ENCODE results near the gene ACOXL.

ACOXL gene

GRCh38 chr2:110800611-110801402, 68.4 kb downstream of the ACOXL start:
- in situ Hi-C loops (cut with HindIII; ENCODE audit: low sequenced_read_pairs), result no loop called here
- no peak for DNase-seq (ENCODE audit: low read depth, low spot score)
- no peak for TF ChIP-seq CTCF (IDR thresholded peaks at IDR 0.05; ENCODE audit: low read depth, low read length)
- H3K4me3 ChIP-seq (ENCODE audit: low read depth, low read length), result no peak overlapping the region

GRCh38 chr2:110802208-110802932, 70.0 kb downstream of the ACOXL start:
- DNase-seq (ENCODE audit: low read depth, low spot score), result no peak
- TF ChIP-seq CTCF (IDR thresholded peaks at IDR 0.05; ENCODE audit: low read depth, low read length), result no peak
- in situ Hi-C loops (cut with HindIII; ENCODE audit: low sequenced_read_pairs), result no loop called here
- no peak overlapping the region for H3K4me3 ChIP-seq (ENCODE audit: low read depth, low read length)

GRCh38 chr2:110804433-110804832, 72.1 kb downstream of the ACOXL start:
- no peak overlapping the region for H3K4me3 ChIP-seq (ENCODE audit: low read depth, low read length)
- no peak for TF ChIP-seq CTCF (IDR thresholded peaks at IDR 0.05; ENCODE audit: low read depth, low read length)
- in situ Hi-C loops (cut with HindIII; ENCODE audit: low sequenced_read_pairs), result no loop called here
- DNase-seq (ENCODE audit: low read depth, low spot score), result no peak

DNA sequence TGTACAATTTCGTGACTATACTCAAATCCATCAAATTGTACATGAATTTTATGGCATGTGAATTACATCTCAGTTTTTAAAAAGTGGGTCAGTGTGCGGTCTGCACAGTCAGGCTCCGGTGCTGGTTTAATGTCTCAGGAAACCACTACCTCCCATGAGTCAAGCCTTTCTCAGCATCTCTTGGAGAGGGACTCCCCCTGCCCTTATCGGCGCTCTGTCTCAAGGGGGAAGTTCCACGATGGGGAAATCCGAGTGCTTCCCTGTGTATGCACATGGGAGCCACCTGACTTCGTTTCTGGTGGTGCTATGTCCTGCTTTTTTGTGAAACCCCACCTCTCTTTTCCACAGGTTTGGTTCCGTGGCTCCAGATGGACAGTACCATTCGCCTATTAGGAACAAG, 72.5 kb downstream of the ACOXL start:
- no peak for DNase-seq (ENCODE audit: low read depth, low spot score)
- H3K4me3 ChIP-seq (ENCODE audit: low read depth, low read length), result no peak overlapping the region
- in situ Hi-C loops (cut with HindIII; ENCODE audit: low sequenced_read_pairs), result no loop called here
- TF ChIP-seq CTCF (IDR thresholded peaks at IDR 0.05; ENCODE audit: low read depth, low read length), result no peak

DNA sequence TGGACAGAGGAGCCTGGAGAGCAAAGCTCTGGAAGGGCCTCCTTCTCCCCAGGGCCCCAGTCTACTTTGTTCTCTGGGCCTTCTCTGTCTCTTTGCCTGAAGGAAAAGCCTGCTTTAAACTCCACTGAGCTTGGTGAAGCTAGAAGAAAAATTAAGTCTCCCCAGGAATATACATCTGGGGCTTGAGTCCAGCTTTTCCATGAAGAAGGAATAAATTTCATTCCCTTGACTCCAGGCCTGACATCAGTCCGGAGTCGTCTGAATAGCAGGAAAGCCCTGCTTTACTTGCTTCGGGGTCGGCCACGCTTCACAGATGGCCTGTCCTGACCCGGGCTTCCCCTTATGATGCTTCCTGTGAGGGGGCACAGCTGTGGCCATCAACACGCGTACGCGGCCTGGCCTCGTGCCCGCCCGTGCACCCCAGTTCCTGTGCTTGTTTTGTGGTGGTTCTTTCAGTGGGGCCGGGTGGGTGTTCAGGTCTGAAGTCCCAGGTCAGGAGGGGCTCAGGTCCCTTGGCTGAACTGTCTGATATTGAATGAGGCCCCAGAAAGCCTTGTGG, 73.6 kb downstream of the ACOXL start:
- in situ Hi-C loops (cut with HindIII; ENCODE audit: low sequenced_read_pairs), result no loop called here
- no peak for DNase-seq (ENCODE audit: low read depth, low spot score)
- H3K4me3 ChIP-seq (ENCODE audit: low read depth, low read length), result no peak overlapping the region
- TF ChIP-seq CTCF (IDR thresholded peaks at IDR 0.05; ENCODE audit: low read depth, low read length), result no peak

DNA sequence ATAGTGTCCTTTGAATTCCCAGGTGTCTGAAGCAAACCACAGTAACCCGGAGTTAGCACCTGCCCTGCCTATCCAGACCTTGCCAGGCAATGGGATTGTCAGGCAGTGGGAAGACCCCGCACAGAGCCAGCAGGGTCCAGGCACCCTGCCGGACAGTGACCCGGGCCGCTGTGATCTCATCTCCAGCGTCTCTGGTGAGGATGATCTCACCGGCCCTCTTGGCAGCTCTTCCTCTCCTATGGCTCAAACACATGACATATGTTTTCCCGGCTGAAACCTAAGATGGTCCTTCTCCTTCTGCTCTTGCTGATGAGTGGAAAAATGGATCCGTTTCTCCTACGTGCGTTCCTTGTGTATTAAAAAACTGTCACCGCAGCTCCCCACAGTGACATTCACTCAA, 75.1 kb downstream of the ACOXL start:
- in situ Hi-C loops (cut with HindIII; ENCODE audit: low sequenced_read_pairs), result no loop called here
- peak; percentile 67 for DNase-seq (ENCODE audit: low read depth, low spot score)
- H3K4me3 ChIP-seq (ENCODE audit: low read depth, low read length), result no peak overlapping the region
- no peak for TF ChIP-seq CTCF (IDR thresholded peaks at IDR 0.05; ENCODE audit: low read depth, low read length)

Data from astrocyte of the spinal cord (primary cell).